Measurements from ENCODE around the gene TCF12. TPM values are rescaled to one million over a fixed set of nuclear protein-coding genes. Genes with fewer than 3 reads are reported as not detected.

TCF12 gene
- total and polyA plus RNA-seq, 2 of the 8 experiments (the other 6 are each of a cell fraction or from before 2014, with no cell fraction given) = 85.8 to 101 TPM

DNA sequence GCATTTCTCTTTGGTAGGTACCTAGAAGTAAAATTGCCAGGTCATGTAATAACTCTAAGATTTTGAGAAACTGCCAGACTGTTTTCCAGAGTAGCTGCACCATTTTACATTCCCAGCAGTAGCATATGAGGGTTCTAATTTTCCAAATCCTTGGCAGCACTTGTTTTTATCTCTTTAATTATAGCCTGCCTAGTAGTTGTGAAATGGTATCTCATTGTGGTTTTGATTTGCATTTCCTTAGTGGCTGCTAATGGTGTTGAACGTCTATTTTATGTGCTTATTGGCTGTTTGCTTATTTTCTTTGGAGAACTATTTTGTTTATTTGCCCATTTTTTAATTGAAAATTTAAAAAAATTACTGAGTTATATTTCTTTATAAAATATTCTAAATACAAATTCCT, 117.9 kb downstream of the TCF12 start:
- Histone ChIP-seq H4K20me1 (replicated peaks in 1 of 2; ENCODE audit: control insufficient read depth in 1 of 2, insufficient read depth in 2 of 2, low read length in 2 of 2) (peaks cover 2 to 7% of the 10 kb centered on the region in 2 experiments), H3K4me1 (replicated peaks in 1 of 4; ENCODE audit: control insufficient read depth in 3 of 4, insufficient read depth in 4 of 4, low read length in 3 of 4) (peaks cover 0 to 22% (median 7%) of the 10 kb centered on the region in 4 experiments), H3K18ac (ENCODE audit: extremely low read depth, low read length) (no peak overlapping the region), H3K27me3 (replicated peaks in 1 of 4; ENCODE audit: control insufficient read depth in 3 of 4, extremely low read depth in 1 of 4, insufficient read depth in 3 of 4, low read length in 3 of 4) (no peaks in the 10 kb centered on the region), H3K9me3 (ENCODE audit: insufficient read depth in 2 of 2, low read depth in 1 of 2, low read length in 1 of 2) (no peaks in the 10 kb centered on the region), H2AK5ac (ENCODE audit: low read depth, low read length) (no peak overlapping the region), H2BK12ac (ENCODE audit: low read depth, low read length) (no peak overlapping the region), H2BK20ac (ENCODE audit: low read length) (no peak overlapping the region), H3K23me2 (ENCODE audit: low read depth, low read length) (no peaks in the 10 kb centered on the region), H3K27ac (ENCODE audit: low read depth, low read length) (no peak overlapping the region), H3K36me3 (ENCODE audit: control insufficient read depth in 2 of 4, insufficient read depth in 4 of 4, low read length in 3 of 4) (no peaks in the 10 kb centered on the region), H3K79me2 (ENCODE audit: control insufficient read depth in 1 of 2, insufficient read depth in 2 of 2, low read length in 2 of 2) (peaks cover 0 to 99% of the 10 kb centered on the region in 2 experiments; a peak in 3 of 4 replicates), H4K8ac (ENCODE audit: extremely low read depth, insufficient read depth, low read length) (no peak overlapping the region), H3K4me2 (ENCODE audit: insufficient read depth in 1 of 2, low read depth in 2 of 2, low read length in 2 of 2) (no peak overlapping the region), H3K79me1 (ENCODE audit: low read depth, low read length) (peaks cover 3% of the 10 kb centered on the region; the same call in 1 of the 2 replicates), H2BK120ac (replicated peaks; ENCODE audit: low read depth, low read length) (no peak overlapping the region), H3K4ac (replicated peaks; ENCODE audit: insufficient read length, low read depth, low read length) (no peak overlapping the region), H3K23ac (ENCODE audit: insufficient read length) (no peak overlapping the region), H3K9ac (replicated peaks in 1 of 4; ENCODE audit: extremely low read depth in 1 of 4, low read depth in 3 of 4, low read length in 3 of 4) (no peak overlapping the region), H2BK15ac (ENCODE audit: low read length) (no peak overlapping the region), H3K14ac (ENCODE audit: insufficient read length) (no peak overlapping the region), H3K4me3 (ENCODE audit: extremely low read depth in 1 of 4, insufficient read depth in 2 of 4, low read depth in 3 of 4, low read length in 4 of 4) (no peak overlapping the region), H2BK5ac (ENCODE audit: low read depth, low read length) (no peak overlapping the region), H4K5ac (ENCODE audit: insufficient read length, low read depth, low read length) (no peak overlapping the region), H4K91ac (replicated peaks; ENCODE audit: insufficient read length, low read length) (no peak overlapping the region), H3K56ac (replicated peaks; ENCODE audit: insufficient read length, low read depth, low read length) (no peak overlapping the region), H2AFZ (ENCODE audit: low read length) (no peak overlapping the region)
- no peak for DNase-seq (ENCODE audit: low read depth in 1 of 2, low spot score in 2 of 2)
- no peak for FAIRE-seq
- POLR2A ChIA-PET (ENCODE audit: partially characterized antibody) = no interaction called here
- 63% methylated on average over 1 of the region's 1 CpG; no CpG with 5 or more reads in 1 of the 2 experiments for WGBS, 2 experiments (ENCODE audit: extremely low coverage in 1 of 2, insufficient coverage in 1 of 2, insufficient read length in 1 of 2, insufficient replicate concordance in 2 of 2, low coverage in 1 of 2, low lambda C conversion rate in 2 of 2, missing lambda C conversion rate in 1 of 2)
- CTCF ChIA-PET (ENCODE audit: partially characterized antibody) = interaction anchor here (0.6 kb wide), 1 partner anchor 710 kb away, joined by 3 read pairs; no protein-coding TSS in a partner anchor
- TF ChIP-seq SIX5 (IDR thresholded peaks at IDR 0.05; ENCODE audit: low read depth, low read length) (no peak), JUND (IDR thresholded peaks at IDR 0.05; ENCODE audit: low read length) (no peak), RXRA (IDR thresholded peaks at IDR 0.05; ENCODE audit: insufficient read depth, low read depth, low read length) (no peak), GABPA (IDR thresholded peaks at IDR 0.05; ENCODE audit: borderline replicate concordance, insufficient read depth, low read length) (no peak), EGR1 (IDR thresholded peaks at IDR 0.05; ENCODE audit: borderline replicate concordance, low read depth, low read length) (no peak), FOSL1 (IDR thresholded peaks at IDR 0.05; ENCODE audit: insufficient read depth, low read depth, low read length) (no peak), TCF12 (IDR thresholded peaks at IDR 0.05; ENCODE audit: low read depth, low read length) (no peak), GTF2F1 (IDR thresholded peaks at IDR 0.05; ENCODE audit: borderline replicate concordance, low read depth, low read length) (no peak), RFX5 (IDR thresholded peaks at IDR 0.05; ENCODE audit: borderline replicate concordance, low read depth, low read length) (no peak), SP4 (IDR thresholded peaks at IDR 0.05; ENCODE audit: low read length) (no peak), YY1 (IDR thresholded peaks at IDR 0.05; ENCODE audit: low read depth, low read length) (no peak), KDM5A (IDR thresholded peaks at IDR 0.05; ENCODE audit: low read length) (no peak)
- TF ChIP-seq, protein P1, sequence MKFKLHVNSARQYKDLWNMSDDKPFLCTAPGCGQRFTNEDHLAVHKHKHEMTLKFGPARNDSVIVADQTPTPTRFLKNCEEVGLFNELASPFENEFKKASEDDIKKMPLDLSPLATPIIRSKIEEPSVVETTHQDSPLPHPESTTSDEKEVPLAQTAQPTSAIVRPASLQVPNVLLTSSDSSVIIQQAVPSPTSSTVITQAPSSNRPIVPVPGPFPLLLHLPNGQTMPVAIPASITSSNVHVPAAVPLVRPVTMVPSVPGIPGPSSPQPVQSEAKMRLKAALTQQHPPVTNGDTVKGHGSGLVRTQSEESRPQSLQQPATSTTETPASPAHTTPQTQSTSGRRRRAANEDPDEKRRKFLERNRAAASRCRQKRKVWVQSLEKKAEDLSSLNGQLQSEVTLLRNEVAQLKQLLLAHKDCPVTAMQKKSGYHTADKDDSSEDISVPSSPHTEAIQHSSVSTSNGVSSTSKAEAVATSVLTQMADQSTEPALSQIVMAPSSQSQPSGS (IDR thresholded peaks at IDR 0.05; ENCODE audit: low read length) = no peak
